HG02798 (cell line): ENCODE data around the gene PSRC1.
"Not testable (repeated sequence)": the region's sequence is repeated elsewhere in the genome, so short reads cannot be mapped to it uniquely, and the experiment has no call there.

Experiments used
- ATAC-seq: cut with Tn5 transposase; IDR thresholded peaks from one replicate; pipeline ENCODE4 v1.9.1; 2021; ENCODE audit warnings: mild to moderate bottlenecking; ENCODE audit not compliant: unreplicated experiment, poor library complexity

The PSRC1 gene

GRCh38 chr1:109282952-109283747 lies at the start of gene PSRC1:
TSS of gene PSRC1 (minus strand) at chr1:109283145.
- ATAC-seq: peak; percentile 97

- no peak for ATAC-seq
These were observed 48.2 kb upstream of the PSRC1 start for GRCh38 chr1:109331113-109331512.

GRCh38 chr1:109327285-109327684 lies 44.3 kb upstream of the PSRC1 start:
- ATAC-seq: no peak

GRCh38 chr1:109322974-109323373 lies 40.0 kb upstream of the PSRC1 start:
- ATAC-seq: no peak

GRCh38 chr1:109319114-109319513 lies 36.2 kb upstream of the PSRC1 start:
- no peak for ATAC-seq

GRCh38 chr1:109316506-109316905 lies 33.6 kb upstream of the PSRC1 start:
- ATAC-seq: no peak

GRCh38 chr1:109315288-109315687 lies 32.3 kb upstream of the PSRC1 start:
- no peak for ATAC-seq

- ATAC-seq: no peak
These were observed 31.9 kb upstream of the PSRC1 start for GRCh38 chr1:109314795-109315194.

- no peak for ATAC-seq
These were observed 30.2 kb upstream of the PSRC1 start for GRCh38 chr1:109312978-109313775.

- no peak for ATAC-seq
These were observed 29.3 kb upstream of the PSRC1 start for GRCh38 chr1:109312246-109312645.

GRCh38 chr1:109309347-109309746 lies 26.4 kb upstream of the PSRC1 start:
- ATAC-seq: no peak

- ATAC-seq: no peak
These were observed 24.5 kb upstream of the PSRC1 start for GRCh38 chr1:109307274-109308021.

- no peak for ATAC-seq
These were observed 23.9 kb upstream of the PSRC1 start, which contains the start of gene MYBPHL for GRCh38 chr1:109306832-109307273. TSS of gene MYBPHL (minus strand) at chr1:109307011. CDS start at chr1:109306991, 20 bp downstream.

GRCh38 chr1:109305991-109306390 lies 23.0 kb upstream of the PSRC1 start:
- ATAC-seq: not testable (repeated sequence)

- no peak for ATAC-seq
These were observed 21.4 kb upstream of the PSRC1 start for GRCh38 chr1:109304226-109304920.

- ATAC-seq: no peak
These were observed 18.9 kb upstream of the PSRC1 start for GRCh38 chr1:109301874-109302273.

GRCh38 chr1:109300650-109301151 lies 17.8 kb upstream of the PSRC1 start:
- no peak for ATAC-seq

- no peak for ATAC-seq
These were observed 16.8 kb upstream of the PSRC1 start for GRCh38 chr1:109299558-109300343.
